ENCODE measurements around the gene NTPCR. TPM values are rescaled to one million over a fixed set of nuclear protein-coding genes. Genes with fewer than 3 reads are reported as not detected.

The NTPCR gene
- total RNA-seq, 4 donors from 2014 or later: 18.5 to 32.9 (median 25.1) TPM

DNA sequence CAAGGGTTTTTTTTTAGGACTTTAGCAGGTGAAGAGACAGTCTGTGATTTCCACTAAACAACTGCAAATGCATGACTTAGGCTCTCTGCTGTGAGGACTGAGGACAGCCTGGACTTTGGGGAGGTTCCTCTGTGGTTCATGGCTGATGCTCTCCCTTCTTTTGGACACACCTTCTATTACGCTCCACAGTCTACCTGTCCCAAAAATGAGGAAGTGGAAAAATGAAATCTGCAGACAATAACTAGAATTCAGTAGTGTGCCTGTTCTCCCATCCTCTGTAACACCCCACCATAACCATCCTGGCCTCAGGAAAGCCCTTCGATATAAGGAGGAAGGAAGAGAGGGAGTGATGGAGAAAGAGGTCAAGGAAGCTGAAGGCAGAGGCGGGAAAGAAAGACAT lies 68.7 kb downstream of the NTPCR start:
- no peak for DNase-seq (ENCODE audit: low spot score)
- TF ChIP-seq, protein P1, sequence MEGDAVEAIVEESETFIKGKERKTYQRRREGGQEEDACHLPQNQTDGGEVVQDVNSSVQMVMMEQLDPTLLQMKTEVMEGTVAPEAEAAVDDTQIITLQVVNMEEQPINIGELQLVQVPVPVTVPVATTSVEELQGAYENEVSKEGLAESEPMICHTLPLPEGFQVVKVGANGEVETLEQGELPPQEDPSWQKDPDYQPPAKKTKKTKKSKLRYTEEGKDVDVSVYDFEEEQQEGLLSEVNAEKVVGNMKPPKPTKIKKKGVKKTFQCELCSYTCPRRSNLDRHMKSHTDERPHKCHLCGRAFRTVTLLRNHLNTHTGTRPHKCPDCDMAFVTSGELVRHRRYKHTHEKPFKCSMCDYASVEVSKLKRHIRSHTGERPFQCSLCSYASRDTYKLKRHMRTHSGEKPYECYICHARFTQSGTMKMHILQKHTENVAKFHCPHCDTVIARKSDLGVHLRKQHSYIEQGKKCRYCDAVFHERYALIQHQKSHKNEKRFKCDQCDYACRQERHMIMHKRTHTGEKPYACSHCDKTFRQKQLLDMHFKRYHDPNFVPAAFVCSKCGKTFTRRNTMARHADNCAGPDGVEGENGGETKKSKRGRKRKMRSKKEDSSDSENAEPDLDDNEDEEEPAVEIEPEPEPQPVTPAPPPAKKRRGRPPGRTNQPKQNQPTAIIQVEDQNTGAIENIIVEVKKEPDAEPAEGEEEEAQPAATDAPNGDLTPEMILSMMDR (IDR thresholded peaks at IDR 0.05): no peak
- no peak for ATAC-seq (ENCODE audit: low FRiP score)

DNA sequence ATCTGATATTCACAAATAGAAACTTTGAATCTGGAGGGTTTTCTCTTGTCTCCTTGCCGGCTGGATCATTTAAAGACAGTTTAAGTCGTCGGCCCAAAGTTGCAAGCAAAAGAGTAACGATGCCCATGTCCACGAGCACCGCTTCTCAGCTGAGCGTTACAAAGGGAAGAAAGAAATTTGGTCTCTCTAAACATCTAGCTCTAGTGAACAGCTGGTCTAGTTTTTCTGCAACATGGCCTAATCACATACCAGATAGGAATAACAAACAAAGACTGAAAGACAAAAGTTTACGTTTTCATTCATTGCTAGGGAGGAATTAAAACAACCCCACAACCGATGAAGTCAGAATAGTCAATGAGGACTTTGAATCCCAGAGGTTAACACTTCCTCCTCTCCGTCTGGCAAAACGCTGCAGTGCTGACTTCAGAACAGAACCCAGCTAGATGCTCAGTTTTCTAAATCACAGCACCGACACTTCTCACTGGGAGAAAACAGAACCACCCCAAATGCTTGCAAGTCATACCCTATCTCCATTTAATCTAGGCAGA lies 69.4 kb downstream of the NTPCR start:
- TF ChIP-seq, protein P1 (IDR thresholded peaks at IDR 0.05): no peak
- DNase-seq (ENCODE audit: low spot score) (no peak), ATAC-seq (ENCODE audit: low FRiP score) (no peak)

DNA sequence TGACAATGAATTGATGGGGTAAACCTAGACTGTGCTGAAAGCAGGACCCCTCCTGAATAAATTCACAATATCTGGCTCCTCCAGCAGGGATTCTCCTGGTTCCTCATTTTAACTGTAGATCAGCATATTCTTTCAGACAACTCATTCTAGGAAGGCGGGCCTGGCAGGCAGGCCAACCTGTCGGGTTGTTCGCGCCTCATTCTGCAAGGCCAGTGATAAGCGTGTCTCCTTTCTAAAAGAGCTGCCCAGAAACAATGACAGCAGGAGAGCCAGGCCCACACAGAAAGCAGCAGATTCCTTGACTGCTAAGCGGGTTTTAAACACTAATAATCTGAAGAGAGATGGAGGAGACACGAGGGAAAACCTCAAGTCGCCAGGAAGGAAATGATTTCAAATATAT lies 70.0 kb downstream of the NTPCR start:
- ATAC-seq (ENCODE audit: low FRiP score) (peak; percentile 37), DNase-seq (ENCODE audit: low spot score) (no peak)
- TF ChIP-seq, protein P1 (IDR thresholded peaks at IDR 0.05): no peak

DNA sequence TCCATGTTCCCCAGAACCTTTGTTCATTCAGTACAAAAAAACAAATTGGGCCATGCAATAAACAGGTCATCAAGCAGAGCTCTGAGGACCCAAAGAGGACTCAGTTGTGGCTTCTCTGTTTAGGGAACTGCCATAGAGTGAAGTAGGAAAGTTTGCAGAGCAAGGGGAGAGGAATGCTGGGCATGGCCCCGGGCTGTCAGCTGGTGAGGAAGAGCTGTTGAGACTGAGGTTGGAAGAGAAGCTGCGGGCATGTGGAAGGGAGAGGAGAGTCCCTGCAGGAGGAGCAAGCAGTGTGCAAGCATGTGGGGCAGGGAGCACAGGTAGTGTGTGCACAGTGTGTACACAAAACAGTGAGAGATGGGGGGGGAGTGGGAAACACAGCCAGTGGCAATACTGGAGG lies 71.8 kb downstream of the NTPCR start:
- ATAC-seq (ENCODE audit: low FRiP score): no peak
- TF ChIP-seq, protein P1 (IDR thresholded peaks at IDR 0.05): no peak
- no peak for DNase-seq (ENCODE audit: low spot score)

DNA sequence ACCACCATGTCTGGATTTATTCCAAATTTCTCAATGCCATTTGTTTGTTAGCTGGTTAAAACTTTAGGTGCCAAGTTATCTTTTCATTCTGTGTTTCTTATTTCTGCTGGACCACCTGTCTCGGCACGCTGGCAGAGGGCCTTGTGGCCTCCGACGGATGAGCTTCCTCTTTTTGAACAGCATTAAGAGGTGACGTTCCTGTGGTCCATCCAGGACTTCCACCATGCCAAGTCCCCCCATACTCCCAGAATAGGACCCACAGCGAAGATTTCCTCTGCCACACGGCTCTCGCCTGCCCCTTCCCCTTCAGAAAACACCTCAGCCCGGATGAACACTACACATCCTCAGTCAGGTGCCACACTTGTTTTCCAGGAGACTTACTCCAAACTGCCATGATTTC lies 73.8 kb downstream of the NTPCR start:
- ATAC-seq (ENCODE audit: low FRiP score): no peak
- no peak for DNase-seq (ENCODE audit: low spot score)
- TF ChIP-seq, protein P1 (IDR thresholded peaks at IDR 0.05): no peak

DNA sequence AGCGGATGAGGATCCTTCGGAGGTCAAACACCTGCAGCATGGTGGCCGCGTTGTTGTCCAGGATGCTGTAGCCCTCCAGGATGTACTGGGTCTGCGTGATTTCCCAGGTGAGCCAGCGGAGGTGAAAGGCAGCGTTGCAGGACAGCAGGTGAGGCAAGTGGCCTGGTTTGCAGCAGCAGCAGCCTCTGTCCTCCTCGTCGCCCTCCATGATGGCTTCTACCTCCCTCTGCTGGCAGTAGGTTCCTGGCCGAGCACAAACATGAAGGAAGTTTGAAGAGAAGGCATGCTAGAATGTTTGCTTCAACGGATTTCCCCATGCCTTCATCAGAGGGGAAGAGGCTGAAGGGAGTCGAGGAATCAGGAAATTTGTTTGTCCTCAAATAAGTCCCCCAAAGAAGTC lies 74.7 kb downstream of the NTPCR start:
- no peak for ATAC-seq (ENCODE audit: low FRiP score)

DNA sequence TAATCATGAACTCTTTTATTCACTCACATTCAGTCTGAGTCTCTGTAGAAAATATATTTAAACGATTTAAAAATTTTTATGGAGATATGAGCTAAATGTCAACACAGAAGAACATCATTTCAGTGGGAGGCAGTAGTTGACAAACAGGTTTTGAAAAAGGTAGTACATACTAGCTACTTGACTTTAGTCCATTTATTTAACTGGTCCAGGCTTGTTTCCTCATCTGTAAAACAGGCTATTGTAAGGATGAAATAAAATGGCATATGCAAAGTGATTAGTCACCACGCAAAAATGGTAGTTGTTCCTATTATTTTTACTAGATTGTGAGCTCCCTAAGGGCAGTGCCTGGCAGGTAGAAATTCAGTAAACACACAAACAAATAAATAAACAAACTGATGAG lies 75.2 kb downstream of the NTPCR start:
- ATAC-seq (ENCODE audit: low FRiP score): no peak
- no peak for DNase-seq (ENCODE audit: low spot score)
- TF ChIP-seq, protein P1 (IDR thresholded peaks at IDR 0.05): no peak

More for the DNA sequence above, 74.7 kb downstream of the NTPCR start:
- TF ChIP-seq, protein P1 (IDR thresholded peaks at IDR 0.05): no peak
- no peak for DNase-seq (ENCODE audit: low spot score)
